ENCODE measurements around the gene DYNLT3.

Gene DYNLT3

DNA sequence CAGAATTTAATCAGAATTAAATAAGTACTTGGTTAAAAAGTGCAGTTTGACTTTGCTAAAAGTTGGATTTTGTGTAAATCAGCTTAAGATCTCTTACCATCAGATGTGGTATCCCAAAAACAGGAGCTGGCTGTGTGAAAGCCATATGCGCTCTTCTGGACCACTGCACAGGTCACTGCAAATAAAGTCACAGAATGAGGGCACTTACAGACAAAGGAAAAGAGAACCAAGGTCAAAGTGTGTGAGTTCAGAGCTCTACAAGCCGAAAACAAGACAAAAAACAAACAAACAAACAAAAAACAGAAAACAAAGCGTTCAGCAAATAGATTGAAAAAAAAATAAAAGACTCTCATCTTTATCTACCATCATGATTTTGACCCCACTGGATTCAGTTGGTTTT is 6.4 kb downstream of the DYNLT3 start:
- no peak for DNase-seq

DNA sequence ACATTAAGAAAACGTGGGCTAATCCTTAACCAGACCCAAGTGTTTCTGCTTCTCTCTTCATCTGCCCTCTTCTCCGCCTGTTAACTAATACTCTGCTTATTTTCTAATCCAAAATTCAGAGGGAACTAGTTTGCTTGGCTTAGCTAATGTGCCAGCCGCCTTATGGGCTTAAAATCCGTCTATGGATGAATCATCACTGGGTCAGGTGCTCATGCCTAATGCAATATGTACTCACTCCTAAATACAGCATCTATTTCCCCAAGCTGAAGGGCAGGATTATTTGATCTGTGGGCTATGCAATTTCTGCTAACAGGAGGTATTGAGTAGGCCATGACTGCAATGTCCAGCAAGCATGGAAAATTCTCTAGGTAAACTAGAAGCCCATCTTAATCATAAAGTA is 12.4 kb downstream of the DYNLT3 start:
- DNase-seq: no peak

GRCh38 chrX:37830371-37830770 is 17.0 kb downstream of the DYNLT3 start:
- no peak for DNase-seq

GRCh38 chrX:37829721-37830120 is 17.6 kb downstream of the DYNLT3 start:
- no peak for DNase-seq

DNA sequence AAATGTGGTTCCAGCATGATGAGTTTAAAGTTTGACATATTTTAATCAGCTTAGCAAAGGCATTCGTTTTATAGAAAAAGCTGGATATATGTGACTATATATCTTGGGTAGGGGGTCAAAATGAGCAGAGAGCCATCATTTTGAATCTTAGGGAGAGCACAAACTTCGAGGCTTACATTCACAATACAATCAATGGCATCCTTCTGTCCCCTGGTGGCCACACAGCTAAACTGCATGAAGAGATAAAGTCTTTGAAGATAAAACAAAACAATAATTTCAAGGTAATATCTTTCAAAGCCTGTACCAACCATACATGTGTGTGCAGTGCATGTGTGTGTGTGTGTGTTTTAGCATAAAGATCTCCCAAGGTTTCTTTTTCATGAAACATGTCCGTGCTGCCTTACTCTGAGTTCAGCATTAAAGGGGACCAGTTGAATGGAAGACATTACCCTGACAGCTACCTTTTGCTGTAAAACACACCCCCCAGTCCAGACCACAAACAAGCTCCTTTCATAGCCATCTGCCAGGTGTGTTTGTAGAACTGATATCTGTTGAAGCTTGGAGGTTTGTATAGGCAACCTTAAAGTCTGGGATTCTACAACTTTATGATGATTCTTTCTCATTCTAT is 22.0 kb downstream of the DYNLT3 start:
- DNase-seq: no peak

DNA sequence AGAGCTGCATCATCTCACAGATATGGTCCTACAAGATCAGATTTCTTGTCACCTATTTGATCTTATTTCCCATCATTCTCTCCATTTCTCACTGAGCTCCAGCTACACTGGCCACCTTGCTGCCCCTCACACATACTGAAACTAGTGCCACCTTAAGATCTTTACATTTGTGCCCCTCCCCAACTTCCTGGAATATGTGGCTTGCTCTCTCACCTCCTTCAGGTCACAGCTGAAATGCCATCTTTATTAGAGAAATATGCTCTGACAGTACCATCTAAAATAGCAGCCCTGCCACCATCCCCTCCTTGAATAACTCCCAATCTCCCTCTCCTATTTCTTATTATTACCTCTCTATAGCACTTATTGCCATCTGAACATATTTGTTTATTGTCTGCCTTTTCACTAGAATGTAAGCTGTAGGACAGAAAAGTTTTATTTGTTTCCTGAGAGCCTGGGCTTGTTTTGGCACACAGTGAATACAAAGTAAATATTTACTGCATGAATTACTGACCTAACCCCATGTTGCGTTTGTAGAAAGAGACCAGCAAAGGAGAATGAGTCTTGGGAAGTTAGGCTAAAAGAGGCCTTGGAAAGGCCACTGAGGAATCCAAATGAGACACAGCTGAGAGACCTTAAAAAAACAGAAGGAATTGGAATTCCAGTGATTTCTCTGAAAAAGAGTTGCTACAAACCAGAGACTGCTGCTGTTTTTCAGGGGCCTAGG is 22.7 kb downstream of the DYNLT3 start:
- peak; percentile 7 for DNase-seq

- DNase-seq: no peak
Observed at GRCh38 chrX:37820646-37821045, 26.7 kb downstream of the DYNLT3 start.

GRCh38 chrX:37818031-37818430 is 29.3 kb downstream of the DYNLT3 start:
- DNase-seq: no peak

GRCh38 chrX:37817579-37817978 is 29.8 kb downstream of the DYNLT3 start:
- no peak for DNase-seq

- DNase-seq: no peak
Observed at GRCh38 chrX:37817176-37817575, 30.2 kb downstream of the DYNLT3 start.

- DNase-seq: no peak
Observed at GRCh38 chrX:37816766-37817165, 30.6 kb downstream of the DYNLT3 start.

GRCh38 chrX:37815366-37815765 is 32.0 kb downstream of the DYNLT3 start:
- no peak for DNase-seq

DNA sequence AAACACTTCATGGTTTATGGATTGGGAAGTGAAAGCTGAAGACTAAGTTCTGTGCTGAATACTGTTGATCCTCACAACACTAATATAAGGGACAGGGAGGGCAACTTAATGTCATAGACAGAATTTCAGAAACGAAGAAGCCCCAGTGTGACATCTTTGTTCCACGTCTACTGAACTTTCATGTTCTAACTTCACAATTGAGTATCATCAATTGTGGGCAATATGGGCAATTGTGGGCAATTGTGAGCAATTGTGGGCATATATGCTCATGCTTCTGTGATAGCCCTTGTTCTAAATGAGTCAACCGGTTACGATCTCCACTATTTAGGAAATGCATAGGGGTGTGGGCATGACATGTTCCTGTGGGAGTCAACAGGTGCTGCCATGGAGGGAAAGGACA is 33.8 kb downstream of the DYNLT3 start:
- DNase-seq: no peak

DNA sequence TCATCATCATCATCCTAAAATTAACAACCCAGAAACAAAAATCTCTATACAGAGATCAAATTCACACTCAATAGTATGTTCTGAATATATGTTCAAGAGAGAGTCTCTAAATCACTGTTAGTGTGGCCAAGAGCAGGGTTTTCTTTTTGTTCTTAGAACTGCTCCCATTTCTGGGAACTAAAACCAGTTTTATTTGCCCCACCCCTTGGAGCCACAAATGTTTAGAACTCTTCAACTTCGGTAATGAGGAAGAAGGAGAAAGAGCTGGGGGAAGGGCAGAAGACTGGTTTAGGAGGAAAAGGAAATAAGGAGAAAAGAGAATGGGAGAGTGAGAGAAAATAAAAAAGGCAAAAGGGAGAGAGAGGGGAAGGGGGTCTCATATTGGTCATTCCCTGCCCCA is 35.3 kb downstream of the DYNLT3 start:
- DNase-seq: no peak

GRCh38 chrX:37809970-37810369 is 37.4 kb downstream of the DYNLT3 start:
- DNase-seq: no peak

GRCh38 chrX:37803057-37803456 is 44.3 kb downstream of the DYNLT3 start:
- DNase-seq: no peak

GRCh38 chrX:37802028-37802427 is 45.3 kb downstream of the DYNLT3 start:
- DNase-seq: no peak

DNA sequence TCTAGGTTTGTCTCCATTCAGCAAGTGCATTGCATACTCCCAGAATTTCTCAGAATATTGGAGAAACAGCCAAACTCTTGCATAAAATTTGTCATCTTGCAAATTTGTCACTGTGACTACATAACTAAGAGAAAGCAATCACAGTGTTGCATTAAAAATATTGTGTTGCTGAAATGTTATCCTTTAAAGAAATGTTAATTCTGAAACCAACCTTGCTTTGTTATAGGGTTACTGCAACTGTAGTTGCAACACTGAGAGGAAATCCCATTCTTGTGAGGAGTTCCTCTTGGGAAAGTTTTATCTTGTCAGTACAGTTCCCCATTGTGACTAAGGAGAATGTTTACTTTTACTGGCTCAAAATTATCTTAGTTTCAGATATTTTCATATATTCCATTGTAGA is 46.7 kb downstream of the DYNLT3 start:
- DNase-seq: no peak

DNA sequence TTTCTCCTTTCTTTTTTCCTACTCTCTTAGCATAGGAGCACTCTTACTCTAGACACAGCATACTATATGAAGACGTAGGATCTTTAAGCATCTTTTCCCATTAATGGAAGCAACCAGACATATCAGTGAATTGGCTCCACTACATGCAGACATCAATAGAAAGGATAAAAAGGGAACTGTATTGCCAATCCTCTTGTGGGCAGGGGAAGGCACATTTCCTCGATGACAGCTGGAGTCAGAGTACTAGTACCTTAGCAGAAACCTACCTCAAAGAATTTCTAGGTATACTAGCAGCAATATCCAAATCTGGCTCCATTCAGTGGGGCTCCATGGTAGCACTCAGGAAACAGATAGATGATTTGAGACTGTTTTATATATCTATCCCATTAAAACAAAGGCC is 47.4 kb downstream of the DYNLT3 start:
- DNase-seq: no peak

DNA sequence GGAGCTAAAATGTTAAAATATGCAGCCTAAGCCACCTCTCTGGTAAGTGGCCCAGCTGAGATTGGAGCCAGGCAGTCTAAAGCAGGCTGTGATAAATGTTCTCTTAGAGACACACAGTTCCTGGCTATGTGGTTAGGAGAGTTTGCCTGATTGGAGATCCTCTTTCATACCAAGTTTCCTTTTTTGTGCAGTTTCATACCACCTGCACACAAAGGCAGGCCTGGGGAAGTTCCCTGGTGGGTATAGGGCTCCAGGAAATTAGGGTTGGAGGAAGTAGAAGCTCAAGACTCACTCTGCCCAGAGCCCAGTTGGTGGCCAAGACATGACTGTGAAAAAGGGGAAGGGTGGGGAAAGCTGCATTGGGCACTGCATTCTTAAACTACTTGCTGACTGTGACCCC is 50.6 kb downstream of the DYNLT3 start:
- no peak for DNase-seq

GRCh38 chrX:37796310-37796709 is 51.1 kb downstream of the DYNLT3 start:
- DNase-seq: no peak
